ENCODE results near the gene CD38.
A peak's percentile ranks its signal among the peaks of the same experiment; 100 is the strongest.

The CD38 gene

DNA sequence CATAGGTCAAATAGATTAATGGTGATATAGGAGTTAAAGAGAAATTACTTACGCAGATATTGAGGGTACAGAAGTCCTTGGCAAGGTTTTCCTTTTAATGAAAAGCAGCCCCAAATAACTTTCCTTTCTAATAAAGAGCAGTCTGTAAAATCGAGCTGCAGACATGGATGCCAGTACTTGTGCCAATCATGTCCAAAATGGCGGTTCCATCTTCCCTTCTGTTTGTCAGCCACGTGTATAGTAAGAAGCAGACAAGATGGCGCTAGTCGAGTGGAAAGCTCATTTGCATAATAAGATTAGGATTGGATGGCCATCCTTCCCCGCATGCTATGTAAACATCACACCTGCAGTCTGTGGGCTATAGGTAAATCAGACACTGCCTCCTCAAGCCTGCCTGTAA, 92.0 kb downstream of the CD38 start:
- no peak for DNase-seq

DNA sequence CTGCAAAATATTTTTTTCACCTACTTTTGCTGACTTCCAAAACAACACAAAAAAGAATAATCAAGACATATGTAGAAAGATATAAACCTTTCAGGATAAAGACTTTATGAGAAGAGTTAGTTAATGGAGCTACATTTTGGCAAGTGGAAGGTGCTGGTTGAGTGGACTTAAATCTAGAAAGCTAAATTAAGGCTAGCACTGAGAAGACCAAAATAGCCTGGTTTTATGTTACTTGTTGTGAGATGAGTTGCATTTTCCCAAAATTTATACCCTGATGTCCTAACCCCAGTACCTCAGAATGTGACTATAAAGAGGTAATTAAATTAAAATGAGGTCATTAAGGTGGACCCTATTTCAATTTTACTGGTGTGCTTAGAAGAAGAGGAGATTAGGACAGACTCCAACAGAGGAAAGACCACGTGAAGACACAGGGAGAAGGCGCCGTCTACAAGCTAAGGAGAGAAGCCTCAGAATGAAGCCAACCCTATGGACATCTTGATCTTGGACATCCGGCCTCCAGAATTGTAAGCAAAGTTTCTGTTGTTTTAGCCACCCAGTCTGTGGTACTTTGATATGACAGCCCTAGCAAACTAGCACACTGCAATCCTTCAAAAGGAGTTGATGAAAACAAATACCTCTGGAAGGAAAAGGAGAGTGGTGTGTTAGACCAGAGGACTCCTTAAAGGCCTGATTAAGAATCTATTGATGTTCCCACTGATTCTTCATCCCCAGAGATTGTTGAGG, 93.0 kb downstream of the CD38 start:
- no peak for DNase-seq

DNA sequence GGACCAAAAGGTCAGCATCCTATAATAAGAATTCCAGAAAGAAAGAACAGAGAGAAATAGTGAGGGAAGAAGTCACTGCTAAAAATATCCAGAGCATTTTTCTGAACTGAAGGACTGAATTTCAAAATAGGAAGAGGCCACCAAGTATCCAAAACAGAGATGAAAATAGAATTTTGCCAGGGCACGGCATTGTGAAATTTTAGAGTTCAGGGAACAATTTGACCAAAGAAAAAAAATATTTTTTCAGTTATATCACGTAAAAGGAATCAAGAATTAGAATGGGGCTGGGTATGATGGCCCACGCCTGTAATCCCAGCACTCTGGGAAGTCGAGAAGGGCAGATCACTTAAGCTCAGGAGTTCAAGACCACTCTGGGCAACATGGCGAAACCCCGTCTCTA, 95.0 kb downstream of the CD38 start:
- DNase-seq: no peak

DNA sequence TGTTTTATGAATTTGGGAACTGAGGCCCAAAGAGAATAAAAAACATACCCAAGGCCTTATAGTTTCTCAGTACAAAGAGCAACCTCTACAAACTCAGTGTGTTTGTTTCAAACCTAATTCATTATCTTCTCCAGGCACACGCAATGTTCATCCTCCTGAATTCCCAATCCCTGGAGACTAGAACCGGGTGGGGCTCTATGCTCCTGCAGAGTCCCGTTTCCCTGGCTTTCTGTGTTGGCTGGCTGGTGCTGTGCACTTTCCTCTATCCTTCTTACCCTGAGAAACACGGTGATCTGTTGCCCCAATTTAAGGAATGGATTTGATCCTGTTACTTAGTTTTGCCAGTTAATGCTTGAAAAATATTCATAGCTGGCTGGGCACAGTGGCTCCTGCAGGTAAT, 96.5 kb downstream of the CD38 start:
- DNase-seq: no peak

DNA sequence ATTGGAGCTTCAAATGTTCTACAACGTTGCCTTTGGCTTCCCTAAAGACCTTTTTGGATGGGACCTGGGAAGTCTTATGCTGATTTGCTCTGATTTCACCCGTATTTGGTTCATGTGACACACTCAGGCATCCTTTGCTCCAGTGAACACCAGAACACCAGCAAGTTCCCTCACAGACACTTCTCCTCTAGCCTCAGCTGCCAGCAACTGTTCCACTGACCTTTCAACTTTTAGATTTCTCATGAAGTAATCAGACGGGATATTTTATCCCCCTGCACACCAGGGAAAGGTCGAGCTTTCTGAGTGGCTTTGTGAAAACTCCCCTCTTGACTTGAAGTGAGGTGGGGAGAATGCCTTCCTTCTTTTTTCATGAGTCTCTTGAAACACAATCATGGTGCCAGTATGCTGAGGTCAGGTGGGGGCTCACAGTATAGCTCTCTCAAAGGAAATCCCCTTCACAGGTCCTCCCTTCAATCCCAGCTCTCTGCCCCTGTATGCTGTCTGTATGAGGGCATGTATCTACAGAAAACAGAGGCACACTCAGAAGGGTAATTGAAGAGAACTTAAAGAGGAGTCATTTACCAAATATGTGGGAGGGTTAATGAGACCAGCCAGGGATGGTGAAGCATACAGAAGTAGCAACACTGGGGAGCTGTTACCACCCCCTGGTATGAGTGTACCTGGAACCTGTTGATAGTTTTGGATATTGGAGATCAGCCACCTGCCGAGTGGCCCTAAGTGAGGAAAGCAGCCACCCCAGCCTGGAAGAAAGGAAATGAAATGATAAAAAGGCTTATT, 97.7 kb downstream of the CD38 start:
- DNase-seq: no peak

DNA sequence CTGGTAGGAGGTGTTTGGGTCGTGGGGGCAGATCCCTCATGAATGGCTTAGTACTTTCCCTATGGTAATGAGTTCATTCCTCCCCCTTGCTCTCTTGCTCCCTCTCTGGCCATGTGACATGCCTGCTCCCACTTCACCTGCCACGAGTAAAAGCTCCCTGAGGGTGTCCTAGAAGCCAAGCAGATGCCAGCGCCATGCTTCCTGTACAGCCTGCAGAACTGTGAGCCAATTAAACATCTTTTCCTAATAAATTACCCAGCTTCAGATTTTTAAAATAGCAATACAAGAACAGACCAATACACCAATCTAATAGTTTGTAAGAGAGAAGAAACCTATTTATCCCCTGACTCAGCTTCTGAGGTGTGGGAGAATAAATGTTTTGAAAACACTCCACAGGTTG, 99.9 kb downstream of the CD38 start:
- DNase-seq: no peak

DNA sequence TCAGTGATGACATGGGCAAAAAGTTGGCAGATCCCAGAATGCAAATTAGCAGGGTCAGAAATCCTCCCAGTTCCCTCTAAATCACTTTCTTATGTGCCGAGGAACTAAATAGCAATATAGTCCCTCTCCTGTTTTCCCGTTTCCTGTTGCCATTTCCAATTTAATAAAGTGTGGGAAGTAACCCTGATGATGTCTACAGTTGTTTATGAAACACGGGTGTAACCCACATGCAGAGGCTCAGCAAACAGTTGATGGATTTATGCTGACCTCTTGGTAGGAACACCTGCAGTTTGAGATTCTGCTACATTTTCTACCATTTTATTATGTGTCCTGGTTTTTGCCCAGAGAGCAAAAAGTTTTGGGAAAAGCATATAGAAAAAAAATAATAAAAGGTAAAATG, 103.7 kb downstream of the CD38 start:
- no peak for DNase-seq

DNA sequence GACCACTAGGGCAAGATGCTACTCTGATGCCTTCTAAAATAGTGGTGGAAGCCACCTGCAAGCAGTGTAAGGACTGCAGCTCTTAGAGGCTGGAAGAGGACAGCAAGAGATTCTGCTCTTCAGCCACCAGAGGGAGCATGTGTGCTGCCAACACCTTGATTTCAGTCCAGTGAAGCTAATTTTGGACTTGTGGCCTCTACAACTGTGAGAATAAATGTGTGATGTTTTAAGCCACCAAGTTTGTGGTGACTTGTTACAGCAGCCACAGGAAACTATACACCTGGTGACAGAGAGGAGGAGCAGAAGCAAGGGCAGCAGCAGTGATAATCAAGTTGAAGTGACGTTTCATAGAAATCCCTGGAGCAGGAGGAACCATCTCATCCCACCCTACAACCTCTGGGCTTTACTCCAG, 104.6 kb downstream of the CD38 start:
- DNase-seq: peak in 4 of 6 experiments; percentile 0 to 42 (median 20)

DNA sequence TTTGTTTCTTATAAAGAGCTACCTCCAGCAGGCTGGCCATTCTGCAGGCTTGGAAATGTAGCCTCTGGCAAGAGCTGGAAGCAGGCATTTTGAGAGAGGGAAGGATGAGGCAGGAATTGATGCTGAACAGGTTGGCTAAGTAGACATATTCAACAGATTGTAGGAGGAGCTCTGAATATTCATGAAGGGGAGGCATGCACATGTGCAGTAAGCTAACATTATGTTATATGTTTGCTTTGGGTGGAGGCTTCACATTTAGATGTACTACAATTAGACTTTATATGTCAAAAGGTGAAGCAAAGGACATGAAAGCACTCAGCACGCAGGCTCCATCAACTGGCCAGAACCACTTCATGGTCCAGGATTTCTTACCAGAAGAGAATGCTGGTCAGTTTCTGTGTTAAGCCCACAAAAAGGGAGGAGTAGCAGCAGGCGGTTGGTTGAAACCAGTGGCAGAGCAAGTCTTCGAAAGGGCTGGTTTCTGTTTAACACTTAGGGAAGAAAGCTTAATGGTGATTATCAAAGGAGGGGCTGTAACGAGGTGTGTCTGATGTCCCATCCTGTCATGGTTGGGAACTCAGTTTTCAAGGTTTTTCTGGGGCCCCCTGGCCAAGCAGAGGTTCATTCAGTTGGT, 105.6 kb downstream of the CD38 start:
- DNase-seq: no peak

DNA sequence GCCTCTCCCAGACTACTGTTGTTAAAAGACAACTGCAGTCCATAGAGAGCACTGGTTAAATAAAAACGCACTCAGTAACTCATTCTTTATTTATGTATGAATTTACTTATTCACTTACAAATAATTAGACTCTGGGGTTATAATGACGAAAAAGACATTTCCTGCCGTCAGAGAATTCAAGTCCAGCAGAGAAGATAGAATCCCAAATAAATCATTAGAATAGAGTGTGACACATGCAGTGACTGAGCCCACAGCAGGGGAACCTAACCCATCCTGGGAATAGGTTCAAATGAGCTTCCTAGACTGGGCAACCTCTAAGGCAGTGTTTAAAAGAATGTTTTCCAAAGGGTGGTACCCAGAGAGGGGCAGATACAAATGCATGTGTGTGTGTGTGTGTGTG, 106.5 kb downstream of the CD38 start:
- no peak for DNase-seq

DNA sequence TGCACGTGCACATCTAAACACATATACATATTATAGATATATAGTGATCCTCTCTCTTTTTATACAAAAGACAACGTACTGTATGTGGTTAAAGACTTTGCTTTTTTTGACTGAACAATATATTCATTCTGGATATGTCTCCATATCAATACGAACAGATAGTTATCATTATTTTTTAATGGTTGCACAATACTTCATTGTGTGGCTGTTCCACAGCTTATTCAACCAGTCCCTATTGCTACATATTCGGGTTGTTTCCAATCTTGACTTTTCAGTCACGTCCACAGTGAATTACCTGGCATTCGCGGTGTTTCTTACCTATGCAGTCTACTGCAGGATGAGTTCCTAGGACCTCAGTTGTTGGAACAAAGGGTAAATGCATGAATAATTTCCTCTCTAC, 107.3 kb downstream of the CD38 start:
- DNase-seq: no peak

DNA sequence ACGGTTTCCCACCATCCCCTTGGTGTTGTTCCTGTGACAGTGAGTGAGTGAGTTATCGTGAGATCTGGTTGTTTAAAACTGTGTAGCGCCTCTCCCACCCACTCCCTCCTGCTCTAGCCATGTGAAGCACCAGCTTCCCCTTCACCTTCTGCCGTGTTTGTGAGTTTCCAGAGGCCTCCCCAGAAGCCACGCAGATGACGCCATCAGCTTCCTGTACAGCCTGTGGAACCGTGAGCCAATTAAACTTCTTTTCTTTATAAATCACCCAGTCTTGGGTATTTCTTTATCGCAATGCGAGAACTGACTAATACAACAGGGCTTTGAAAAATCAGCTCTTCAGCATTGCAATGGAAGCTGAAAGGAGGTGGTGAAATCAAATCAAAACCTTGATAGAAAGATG, 110.4 kb downstream of the CD38 start:
- no peak for DNase-seq

DNA sequence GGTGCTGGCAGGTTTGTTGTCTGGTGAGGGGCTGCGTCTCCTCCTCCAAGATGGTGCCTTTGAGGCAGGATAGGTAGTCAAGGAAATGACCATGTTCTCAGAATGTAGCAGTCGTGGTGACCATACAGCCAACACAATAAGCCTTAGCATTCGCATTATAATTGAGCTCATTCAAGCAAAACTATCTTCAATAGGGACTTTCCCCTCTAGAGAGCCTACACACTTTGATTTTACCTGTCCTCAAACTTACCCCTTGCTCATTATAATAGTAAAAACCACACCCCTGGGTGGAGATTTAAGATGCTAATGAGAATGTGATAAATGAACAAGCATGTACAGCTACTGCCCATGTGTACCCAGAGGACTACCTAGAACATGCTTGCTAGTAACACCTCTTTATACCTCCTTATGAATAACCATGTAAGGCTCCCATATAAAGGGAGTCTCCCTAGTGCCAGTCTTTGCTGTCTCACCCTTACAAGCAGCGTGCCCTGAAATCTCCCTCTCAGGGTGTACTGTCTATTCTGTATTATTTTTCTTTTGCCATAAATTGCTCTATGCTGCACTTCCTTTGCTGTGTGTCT, 112.2 kb downstream of the CD38 start:
- no peak for DNase-seq

DNA sequence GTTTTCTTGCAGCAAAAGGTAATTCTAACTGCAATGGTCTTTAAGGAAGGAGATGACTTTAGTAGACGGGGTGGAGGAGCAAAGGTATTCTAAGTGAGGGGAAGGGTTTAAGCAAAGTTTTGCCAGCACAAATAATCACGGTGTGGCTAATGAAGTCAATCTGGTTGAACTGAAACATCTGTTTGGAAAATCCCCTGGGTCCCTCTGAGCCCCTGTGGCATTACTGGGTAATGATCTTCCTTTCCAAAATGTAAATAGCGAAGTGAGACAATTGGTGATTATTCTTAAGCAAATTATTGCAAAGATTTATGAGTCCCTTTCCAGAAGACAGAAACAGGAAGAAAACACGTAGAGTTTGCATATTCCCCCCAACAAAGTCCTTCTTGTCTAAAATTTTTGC, 113.2 kb downstream of the CD38 start:
- DNase-seq: no peak

DNA sequence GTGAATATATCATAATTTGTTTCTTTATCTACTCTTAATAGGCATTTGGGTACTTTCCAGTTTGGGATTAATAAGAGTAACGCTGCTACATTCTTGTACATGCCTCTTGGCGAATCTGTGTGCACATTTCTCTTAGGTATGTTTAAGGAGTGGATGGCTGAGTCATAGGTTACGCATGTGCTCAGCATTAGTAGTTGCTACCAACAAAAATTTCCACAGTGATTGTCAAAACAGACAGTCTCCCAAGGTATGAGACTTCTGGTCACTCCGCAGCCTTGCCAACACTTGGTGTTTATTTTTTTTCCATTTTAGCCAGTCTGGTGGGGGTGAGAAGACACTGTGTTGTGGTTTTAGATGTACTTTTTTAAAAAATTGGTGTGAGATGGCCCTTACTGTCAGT, 115.8 kb downstream of the CD38 start:
- DNase-seq: no peak

DNA sequence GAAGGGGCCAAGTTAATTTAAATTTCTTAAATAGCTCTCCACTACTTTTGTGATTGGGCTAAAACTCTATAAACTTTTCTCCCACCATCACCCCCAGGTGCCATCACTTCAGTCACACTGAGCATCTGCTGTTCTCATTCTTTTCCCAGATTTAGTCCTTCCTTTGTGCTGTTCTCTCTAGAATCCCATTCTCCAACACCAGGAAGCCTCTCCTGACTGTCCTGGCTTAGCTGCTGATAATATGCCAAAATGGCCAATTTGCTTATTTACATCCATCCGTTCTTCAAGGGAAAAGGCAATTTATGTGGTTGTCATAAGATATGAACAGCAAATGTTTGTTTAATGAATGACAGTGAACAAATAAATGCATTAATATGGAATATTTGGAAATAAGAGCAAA, 116.3 kb downstream of the CD38 start:
- no peak for DNase-seq

DNA sequence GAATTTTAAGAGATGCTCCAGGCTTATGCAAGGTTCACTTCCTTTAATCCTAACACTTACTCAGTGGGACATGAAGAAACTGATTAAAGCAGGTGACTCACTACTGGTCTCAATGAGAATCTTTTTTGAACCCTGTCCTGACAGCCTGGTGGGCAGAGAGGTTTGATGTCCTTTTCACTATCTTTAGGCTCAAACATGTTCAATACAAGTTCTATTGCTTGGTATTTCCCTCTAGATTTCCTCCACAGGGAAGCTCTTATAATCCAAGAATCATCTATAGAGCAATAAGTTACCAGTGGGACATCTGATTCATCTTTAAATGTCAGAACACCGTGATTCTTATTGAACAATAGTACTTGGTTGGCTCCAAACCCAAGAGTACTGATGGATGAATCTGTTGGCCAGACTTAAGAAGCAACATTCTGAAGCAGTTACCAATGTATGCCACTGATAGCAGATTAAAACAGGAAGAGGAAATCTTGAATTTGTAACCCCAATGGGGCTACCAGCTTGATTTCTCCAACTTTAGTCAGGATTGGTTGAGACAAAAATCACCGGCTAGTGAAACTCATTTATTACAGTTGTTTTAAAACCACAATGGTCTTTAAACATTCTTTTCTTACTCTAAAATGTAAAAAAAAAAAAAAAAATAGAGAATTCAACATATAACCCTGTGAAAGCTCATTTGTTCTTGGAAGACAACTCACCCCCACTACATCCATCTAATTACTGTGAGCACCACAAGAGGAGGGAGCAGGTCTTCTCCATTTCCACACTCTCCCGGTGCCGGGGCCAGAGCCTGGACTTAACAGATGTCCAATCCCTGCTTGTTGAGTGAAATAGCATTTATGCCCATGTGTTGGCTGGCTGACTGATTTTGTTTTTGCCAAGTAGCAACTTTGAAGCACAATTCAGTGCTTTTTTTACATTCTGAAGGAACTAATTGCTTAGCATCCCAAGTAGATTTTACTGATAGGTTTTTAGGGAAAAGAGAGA, 117.1 kb downstream of the CD38 start:
- DNase-seq: no peak

DNA sequence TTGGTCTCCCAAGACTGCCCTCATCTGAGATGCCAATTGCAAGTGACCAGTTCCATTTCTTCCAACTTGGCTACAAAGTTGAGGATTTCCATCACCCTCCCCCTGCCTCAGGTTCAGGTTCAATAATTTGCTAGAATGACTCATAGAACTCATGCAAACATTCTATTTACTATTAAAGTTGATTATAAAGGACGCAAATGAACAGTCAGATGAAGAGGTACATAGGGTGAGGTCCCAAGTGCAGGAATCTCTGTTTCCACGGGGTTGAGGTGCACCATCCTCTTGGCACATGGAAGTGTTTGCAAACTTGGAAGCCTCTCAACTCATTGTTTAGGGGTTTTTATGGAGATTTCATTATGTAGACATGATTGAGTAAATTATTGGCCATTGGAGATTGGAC, 119.4 kb downstream of the CD38 start:
- no peak for DNase-seq

DNA sequence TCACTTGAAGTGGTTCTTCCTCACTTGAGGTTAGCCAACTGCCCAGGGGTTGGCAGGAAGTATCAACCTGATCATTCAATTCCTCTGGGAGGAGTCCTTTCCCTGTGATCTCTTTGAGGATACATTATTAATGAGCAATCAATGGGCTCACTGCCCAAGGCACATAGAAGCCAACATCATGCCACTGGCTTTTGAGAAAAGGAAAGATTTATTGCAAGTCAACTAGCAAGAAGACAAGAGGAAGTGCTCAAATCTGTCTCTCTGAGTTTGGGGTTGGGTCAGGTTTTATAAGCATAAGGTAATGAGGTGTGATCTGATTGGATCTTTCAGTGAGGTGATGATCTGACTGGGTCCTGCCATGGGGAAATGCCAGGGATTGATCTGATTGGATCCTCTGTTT, 120.8 kb downstream of the CD38 start:
- no peak for DNase-seq

DNA sequence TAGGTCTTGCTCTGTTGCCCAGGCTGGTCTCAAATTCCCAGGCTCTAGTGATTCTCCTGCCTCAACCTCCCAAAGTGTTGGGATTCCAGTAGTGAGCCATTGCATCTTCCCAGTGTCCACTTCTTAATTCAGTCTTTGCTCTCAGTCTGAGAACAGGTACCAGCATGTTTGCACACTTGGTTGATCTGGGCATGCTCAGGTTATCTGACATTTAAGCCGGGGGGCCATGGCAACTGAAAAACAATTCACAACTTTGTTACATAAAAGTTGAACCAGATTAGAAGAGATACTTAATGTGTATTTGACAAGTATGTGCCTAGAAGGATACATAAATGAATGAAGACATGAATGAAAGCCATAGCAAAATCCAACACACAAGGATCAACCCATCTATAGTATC, 121.4 kb downstream of the CD38 start:
- DNase-seq: no peak

DNA sequence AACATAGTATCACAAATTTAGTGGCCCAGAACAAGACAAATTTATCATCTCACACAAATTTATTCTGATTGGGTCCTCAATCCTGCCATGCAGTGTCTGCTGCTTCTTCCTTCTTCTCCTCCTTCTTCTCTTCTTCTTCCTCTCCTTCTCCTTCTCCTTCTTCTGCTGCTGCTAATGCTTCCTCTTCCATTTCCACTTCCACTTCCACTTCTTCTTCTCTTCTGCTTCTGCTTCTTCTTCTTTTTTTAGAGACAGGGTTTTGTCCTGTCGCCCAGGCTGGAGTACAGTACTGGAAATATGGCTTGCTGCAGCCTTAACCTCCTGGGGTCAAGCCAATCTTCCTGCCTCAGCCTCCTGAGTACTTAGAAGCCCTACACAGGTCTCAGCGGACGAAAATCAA, 122.9 kb downstream of the CD38 start:
- no peak for DNase-seq

DNA sequence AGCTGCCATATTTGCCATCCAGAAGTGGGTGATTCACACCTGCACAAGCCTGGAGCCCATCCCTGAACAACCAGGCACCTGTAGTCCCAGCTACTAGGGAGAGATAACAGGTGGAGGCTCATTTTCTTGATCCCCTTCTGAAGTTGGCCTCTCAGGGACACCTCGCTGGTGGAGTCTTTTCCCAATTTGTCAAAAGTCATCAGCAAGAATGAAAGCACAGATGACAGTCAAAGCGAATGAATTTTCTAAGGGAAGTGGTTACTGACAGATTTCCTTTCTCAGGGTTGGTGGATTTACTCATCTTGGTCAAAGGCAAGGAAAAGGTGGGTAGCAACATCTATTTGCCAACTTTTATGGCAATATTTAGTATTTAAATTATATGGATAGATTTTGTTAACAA, 123.9 kb downstream of the CD38 start:
- no peak for DNase-seq

DNA sequence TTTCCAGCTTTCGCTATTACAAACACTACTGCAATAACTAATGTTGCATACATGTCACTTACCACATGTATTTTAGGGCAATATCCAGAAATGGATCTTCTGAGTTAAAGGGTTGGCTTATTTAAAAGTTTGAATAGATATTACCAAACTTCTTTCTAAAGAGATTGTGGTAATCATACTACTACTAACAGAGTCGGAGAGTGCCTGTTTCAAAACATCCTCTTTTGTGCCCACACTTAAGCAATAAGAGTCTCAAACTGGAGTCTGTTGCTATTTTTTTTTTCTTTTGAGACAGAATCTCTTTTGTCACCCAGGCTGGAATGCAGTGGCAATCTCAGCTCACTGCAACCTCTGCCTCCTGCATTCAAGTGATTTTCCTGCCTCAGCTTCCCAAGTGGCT, 124.6 kb downstream of the CD38 start:
- no peak for DNase-seq

Data from stimulated activated naive CD4-positive, alpha-beta T cell (primary cell).